Measurements from ENCODE around the gene POLR1H.

The POLR1H gene

GRCh38 chr6:30113003-30113759 is 52.1 kb downstream of the POLR1H start, which contains the start of gene TRIM31:
TSS of gene TRIM31 (minus strand) at chr6:30113090. CDS start at chr6:30112805, 285 bp downstream.
- no peak for TF ChIP-seq CTCF (IDR thresholded peaks at IDR 0.05)

- TF ChIP-seq CTCF (IDR thresholded peaks at IDR 0.05), result no peak
Measured at GRCh38 chr6:30113841-30114240, 52.8 kb downstream of the POLR1H start.
